NCI-H2171 treated with DMSO at 0.1 percent for 48 hours (cell line): ENCODE data around the gene HSPG2.

Experiments
- DNase-seq: peaks from one replicate; lab custom pipeline; 2025; lab: John Stamatoyannopoulos, UW

The HSPG2 gene

DNA sequence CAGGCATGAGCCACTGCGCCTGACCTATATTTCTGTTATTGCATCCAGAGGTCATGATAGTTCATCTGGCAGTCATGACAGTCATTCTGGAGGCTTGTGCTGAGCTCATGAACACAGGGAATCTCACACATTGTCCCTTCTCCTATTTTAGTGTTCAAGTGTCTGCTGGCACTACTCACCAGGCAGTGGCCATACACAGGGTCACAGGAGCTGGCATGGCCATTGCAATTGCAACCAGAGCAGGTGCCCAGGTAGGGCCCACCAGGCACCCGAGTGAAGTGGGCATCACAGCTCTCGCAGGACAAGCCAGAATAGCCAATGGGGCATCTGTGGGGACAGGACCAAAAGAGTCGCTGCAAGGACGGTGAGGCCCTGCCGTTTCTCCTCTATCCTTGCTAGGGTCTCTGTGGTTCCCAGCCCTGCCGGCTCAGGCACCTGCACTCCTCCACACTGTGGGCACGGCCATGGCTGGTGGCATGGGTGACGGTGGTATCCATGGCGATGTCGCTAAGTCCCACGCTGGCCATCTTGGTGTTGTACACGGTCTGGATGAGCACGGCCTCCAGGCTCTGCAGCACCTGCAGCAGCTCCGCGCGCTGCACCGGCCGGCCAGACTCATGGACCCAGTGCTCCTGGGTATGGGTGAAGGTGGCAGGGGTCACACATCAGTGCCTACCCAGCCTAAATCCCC is 57.0 kb downstream of the HSPG2 start:
- no peak for DNase-seq

DNA sequence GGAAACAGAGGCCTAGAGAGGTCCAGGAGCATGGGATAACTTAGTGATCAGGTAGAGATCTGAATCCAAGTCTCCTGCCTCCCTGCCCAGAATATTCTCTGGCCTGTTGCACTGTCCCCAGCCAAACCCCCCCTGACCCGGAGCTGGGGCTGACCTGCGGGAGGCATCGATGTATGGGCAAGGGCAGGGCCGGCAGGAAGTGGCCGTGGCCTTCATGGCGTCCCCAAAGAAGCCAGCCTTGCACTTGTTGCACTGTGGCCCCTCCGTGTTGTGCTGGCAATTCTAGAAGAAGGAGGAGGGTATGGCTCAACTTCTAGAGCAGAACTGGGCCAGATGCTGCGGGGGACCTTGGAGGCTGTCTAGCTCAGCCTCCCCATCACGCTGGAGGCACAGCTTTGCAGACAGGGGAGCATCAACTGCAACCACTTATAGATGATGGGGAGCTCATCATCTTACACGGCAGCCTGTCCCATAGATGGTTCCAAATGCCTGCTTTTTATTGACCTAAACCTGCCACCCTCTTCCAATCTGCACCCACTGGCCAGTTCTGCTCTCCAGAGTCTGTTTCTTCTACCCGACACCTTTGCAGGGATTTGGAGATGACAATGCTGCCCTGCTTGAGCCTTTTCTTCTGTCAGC is 58.2 kb downstream of the HSPG2 start:
- DNase-seq: no peak

DNA sequence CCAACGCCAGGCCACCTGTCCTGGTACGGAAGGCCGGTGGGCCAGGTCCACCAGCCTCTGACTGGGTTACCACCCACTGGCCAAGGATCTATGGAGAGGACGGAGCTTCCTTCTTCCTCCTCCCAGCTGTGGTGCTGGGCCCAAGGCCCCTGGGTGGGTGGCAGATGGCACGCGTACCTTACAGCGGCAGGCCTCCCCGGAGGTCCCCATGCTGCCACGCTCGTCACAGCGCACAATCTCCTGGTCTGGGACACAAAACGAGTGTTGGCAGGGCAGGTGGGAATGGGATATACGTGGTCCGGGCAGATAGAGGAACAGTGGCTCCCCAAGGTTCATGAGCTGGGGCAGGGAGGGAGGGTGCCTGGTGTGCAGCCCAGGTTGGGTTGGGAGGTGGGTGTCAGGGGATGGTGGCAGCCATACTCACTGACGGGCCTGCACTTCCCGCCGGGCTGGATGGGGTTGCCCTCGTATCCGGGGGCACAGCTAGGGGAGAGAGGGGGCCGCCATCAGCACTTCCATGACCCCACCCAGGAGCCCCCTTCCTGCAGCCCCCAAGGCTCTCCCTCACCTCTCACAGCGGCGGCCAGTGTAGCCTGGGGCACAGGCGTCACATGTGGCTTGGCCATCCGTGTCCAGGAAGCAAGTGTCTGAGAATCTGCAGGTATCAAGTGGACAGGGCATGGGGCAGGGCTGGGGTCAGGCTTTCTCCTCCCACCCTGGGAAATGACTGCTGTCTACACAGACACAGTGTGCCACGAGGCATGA is 58.9 kb downstream of the HSPG2 start:
- no peak for DNase-seq

DNA sequence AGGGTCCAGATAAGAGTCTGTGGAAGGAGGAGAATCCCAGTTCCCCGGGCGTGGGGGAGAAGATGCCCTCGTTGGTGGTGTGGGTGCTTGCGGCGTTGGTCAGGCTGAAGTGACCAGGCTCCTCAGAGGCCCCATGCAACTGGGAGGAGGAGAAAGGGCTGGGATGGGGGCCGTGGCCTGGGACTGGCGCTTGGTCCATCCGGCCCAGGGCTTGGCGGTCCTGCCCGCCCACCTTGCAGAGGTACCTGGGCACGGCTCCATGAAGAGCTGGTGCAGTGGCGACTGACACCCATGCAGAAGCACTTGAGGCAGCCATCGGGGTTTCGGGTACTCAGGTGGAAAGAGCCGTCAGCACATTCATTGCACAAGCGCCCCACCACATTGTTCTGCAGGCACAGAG is 60.8 kb downstream of the HSPG2 start:
- no peak for DNase-seq

DNA sequence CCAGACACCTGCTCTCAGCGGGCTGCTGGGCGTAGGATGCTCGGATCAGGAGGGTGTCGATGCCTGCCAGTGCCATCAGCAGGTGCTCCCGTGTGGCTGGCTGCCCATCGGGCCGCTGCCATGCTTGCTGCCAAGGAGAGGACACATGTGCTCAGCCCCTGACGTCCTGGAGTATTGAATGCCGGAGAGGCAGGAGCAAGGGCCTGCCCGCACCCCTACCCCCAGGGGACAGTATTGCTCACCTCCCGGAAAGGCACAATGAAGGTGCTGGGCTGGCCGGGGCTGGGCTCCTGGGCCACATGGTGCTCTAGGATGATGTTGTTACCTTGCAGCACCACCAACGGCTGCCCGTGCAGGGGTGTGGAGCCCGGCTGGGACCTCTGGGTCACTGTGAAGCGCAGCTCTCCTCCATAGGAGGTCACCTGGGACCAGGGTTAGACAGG is 61.5 kb downstream of the HSPG2 start:
- DNase-seq: peak; percentile 21

DNA sequence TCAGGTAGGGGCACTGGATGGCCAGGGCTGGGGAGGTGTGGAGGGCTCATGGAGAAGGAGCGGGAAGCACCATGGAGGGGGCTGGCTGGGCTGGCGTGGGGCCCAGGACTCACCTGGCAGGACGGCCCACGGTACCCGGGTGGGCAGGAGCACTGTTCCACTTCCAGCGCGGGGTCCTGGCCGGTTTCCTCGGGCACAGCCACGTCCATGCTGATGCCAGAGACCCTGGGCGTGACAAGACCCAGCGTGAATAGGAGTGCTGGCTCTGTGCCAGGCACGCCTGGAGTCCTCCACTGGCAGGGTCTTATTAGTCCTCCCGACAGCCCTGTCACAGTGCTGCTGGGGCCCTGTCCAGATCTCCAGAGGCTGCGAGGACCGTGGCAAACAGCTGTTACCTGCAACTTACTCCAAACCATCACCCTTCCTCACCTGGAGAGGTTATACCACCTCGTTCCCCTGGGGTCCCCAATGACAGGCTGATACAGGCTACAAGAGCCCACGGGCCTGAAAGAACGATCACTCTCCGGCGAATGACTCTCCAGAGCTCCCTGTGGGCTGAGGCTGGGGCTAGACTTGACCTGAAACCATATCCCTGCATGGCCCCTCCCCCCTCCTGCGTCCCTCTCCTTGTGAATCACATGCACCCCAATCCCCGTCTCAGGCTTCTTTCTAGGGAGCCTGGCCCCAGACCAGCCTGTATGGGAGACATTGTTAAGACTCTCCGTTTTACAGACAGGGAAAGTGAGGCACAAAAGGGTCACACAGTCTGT is 62.1 kb downstream of the HSPG2 start:
- DNase-seq: peak; percentile 60

DNA sequence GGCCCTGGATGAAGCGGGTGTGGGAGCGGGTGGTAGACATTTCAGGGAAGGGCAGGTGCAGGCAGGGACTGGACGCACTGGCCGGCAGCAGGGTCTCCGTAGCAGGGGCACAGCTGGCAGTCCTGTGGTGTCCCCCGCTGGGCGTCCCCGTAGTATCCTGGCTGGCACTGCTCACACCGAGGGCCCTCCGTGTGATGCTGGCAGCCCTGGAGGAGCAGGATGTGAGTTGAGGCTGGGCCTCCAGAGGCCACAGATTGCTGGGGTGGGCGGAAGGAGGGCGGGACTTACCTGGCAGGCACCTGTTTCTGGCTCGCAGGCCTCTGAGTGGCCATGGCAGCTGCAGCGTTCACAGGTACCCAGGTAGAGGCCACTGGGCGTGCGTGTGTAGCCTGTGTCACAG is 62.8 kb downstream of the HSPG2 start:
- DNase-seq: peak; percentile 19

DNA sequence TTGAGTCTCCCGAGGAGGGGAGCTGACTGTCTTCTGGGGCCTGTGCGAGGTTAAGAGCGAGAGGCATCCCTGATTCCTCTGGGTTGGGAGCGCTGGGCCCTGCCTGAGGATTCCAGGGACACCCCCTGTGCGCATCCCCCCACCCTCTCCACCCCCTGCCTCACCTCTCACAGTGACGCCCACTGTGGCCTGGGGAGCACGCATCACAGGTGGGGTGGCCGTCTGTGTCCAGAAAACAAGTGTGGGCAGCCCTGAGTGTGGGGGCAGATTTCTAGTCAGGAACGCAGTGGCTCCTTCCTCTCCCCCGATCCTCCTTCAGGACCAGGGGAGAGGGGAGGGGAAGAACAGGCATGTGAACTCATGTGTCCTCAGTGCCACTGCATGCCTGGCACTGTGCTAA is 63.3 kb downstream of the HSPG2 start:
- no peak for DNase-seq

DNA sequence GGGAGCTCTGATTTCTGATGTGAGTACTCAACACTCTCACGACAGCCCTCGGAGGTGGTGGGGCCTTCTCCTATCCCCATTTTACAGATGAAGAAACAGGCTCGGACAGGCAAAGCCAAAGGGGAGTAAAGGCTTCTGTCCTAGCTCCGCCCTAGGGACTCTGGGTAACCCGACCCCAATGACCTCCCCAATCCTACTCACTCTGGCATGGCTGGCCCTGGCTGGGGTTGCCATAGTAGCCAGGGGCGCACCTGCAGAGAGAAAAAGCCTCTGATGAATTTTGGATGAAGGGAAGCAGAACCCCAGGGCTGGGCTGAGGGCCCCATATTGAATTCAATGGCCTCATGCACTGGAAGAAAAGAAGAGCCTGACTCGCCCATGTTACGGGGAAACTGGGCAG is 63.9 kb downstream of the HSPG2 start:
- no peak for DNase-seq

DNA sequence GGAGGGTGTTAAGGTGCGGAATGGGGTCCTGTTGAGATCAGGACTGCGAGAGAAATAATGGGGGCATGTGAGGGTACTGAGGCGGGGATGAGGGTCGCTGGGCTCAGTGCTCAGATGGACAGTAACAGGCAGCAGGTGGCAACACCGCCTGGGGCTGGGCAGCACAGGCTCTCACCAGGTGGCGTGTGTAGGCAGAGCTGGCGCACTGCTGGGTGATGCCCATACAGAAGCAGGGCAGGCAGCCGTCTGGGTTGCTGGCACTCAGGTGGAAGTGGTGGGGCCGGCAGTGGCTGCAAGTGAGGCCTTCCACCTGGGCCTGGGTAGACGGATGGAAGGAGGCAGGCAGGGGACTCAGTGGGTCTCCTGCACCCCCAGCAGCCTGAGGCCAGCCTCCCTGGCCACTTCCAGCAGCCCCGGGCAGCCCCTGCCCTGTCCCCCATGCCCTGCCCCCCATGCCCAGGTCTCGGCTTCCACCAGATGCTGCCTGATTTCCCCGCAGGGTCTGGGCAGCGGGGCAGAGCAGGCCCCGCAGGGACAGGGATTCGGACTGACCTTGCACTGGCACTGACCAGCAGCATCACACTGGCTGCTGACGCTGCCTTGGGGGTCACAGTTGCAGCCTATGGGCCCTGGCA is 64.5 kb downstream of the HSPG2 start:
- no peak for DNase-seq

DNA sequence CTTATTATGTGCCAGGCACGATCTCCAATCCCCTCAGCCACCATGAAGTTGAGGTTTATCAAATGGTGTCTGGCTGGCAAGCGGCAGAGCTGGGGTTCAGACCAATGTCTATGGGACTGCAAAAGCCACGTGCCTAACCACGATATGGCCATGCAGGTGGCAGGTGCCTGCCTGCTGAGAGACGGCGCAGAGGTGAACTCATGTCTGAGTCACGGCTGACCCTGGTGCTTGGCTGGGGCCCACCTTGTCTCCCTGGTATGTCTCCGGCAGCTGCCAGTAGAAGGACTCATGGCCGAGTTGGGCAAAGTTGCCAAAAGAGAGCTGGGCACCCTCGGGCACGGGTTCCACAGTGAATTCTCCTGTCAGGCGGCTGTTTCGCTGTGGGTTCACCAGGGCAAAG is 65.2 kb downstream of the HSPG2 start:
- no peak for DNase-seq

DNA sequence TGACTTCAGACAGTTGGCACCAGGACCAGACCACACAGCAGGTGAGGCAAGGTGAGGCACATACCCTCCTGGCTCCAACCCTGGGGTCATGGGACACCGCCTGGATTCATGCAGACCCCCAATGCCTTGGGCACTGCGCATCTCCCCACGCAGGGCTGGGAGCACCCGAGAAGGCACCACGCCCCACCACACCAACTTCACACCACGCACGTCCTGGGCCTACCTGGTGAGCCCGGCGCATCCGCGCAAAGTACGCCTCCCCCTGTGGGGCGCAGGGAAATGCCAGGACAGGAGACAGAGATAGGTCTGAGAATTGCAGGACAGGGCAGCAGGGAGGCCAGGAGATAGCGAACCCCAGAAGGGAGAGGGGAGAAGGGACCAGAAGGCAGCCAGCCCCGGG is 66.5 kb downstream of the HSPG2 start:
- no peak for DNase-seq

DNA sequence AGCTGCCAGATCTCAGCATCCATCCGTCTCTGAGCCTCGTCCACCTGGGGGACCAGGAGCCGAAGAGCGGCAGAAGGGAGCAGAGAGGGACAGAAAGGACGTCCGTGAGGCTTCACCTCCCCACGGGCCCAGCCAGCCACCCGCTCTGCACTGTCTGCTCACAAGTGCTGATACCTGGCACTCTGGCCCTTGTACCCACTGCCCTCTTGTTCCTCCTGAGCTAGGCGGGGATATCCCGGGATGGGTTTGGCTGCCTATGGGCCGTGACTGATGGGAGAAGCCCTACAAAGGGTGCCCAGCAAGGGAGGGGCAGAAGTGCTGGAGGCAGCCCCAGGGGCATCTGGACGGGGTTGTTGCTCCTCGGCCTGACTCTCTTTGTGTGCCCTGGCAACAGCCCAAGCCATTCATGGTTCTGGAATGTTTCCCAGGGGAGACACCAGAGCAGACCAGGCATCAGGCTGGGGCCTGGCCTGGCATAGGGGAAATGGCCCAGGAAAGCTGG is 67.4 kb downstream of the HSPG2 start:
- peak; percentile 66 for DNase-seq

DNA sequence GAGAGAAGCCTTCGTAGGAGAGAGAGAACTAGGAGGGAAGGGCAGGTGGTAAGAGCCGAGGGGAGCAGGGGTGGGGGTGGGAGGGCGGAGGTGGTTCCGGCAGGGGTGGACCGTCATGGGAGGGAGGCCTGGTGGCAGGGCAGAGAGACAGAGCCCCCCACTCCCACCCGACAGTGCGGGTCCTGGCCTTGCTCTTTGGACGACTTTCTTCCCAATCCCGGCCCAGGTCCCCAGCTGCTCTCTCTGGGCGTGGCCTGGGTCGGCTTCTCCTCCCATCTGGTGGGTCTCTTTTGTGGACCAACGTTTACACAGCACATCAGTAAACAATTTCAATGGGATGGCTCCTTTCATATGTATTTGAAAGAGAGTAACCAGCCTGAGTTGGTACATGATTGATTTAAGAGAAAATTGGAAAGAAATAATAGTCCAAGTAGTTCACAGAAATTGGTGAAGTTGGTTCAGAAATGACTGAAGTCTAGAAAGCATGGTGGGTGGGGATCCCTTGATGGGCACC is 68.1 kb downstream of the HSPG2 start:
- peak; percentile 40 for DNase-seq

DNA sequence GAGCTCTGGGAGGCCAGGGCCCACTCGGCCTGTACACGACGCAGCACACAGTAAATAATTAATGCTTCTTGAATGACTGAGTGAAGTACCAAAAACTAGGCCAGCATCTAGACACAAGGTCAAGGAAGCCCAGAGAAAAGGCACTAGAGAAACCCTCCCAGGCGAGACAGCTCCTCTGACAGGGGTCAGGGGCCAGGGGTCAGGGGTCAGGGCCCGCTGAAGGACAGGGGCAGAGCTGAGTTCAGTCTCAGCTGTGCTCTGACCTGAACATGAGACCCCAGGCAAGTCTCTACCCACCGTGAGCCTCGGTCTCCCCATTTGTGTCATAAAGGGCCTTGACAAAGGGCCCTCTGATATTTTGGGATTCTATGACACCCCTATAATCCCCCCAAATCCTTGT is 68.6 kb downstream of the HSPG2 start:
- DNase-seq: no peak

DNA sequence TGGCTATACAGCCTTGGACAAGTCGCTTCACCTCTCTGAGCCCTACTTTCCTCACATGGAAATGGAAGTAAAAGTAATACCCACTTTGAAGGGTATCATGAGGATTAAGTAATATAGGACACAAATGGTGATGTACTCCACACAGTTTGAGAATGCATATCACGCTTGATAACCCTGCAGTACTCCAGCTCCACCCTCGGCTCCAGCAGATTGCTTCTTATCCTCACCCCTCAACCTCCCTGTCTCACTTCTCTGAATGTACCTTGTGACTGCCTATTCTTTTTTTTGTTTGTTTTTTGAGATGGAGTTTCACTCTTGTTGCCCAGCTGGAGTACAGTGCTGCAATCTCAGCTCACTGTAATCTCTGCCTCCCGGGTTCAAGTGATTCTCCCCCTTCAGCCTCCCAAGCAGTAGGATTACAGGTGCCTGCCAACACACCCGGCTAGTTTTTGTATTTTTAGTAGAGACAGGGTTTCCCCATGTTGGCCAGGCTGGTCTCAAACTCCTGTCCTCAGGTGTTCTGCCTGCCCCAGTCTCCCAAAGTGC is 69.6 kb downstream of the HSPG2 start:
- no peak for DNase-seq

DNA sequence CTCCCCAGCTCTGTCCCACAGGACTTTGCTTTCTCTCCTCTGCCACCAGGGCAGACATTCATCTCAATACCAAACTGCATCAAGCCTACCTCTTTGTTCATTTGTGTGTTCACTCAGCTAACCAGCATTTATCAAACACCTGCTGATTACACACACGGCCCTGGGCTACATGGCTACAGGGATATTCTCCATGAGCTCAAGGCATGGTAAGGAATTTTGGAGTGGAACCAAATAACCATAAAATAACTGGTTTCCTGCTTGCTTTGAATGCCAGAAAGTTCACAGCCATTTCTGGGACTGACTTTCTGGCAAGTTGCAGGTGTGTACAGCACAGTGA is 70.4 kb downstream of the HSPG2 start:
- no peak for DNase-seq

DNA sequence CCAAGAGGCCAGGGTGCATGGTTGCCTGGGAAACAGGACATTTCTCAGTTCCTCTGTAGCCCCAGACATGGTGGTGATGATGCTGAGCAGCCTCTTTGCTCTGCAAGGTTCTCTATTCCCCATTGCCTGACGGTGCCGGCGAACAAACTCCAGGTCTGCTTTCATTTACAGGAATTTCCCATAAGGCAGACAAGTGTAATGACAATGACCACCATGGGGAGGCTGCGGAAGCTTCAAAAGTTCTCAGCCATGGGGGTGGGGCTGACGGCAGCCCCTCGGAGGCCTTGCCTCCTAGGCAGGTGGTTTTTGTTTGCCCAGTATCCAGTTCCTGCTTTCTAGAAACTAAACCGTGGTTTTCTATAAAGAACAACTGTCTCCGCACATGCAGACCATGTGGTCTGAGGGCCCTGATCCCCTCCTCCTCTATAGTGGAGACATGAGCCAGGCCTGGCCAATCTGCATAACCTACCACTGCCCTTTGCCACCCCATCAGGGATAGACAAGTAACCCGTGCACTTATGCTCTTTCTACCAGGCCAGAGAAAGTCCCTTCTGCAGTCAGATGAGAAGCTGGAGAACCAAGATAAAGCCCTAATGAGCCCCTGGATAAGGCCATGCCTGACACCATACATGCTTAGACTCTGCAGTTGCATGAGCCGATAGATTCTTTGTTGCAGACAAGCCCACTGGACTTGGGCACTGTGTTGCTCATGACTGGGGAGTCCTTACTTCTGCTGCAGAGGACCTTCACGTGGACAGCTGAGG is 71.0 kb downstream of the HSPG2 start:
- peak; percentile 42 for DNase-seq

DNA sequence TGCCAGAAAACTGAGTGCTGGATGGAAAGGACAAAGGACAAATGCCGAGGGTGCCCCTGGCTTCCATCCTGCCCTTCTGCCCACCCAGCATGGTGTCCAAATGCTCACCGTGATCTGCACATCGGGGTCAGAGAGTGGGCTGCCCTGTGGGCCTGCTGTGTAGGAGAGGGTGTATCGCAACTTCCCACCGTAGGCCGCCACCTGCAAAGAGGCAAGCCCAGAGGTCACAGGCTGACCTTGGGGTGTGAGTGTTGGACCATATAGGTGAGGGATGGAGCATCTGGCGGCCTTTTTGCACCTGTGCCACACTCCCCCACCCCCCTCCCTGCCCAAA is 71.5 kb downstream of the HSPG2 start:
- no peak for DNase-seq

DNA sequence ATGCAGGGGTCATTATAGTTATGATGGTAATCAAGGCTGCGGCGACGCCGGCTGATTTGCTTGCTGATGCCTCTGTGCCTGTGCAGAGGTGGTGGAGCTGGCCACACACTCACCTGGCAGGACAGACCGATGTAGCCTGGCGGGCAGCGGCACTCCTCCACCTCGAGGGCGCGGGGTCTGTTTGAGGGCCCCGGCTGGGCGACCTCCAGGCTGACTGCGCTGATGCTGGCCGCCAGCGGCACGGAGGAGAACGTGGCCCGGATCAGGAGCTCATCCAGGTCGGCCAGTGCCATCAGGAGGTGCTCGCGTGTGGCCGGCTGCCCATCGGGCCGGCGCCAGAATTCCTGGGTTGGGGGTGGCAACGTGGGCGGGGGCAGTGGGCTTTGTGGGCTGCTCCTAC is 72.4 kb downstream of the HSPG2 start:
- no peak for DNase-seq

DNA sequence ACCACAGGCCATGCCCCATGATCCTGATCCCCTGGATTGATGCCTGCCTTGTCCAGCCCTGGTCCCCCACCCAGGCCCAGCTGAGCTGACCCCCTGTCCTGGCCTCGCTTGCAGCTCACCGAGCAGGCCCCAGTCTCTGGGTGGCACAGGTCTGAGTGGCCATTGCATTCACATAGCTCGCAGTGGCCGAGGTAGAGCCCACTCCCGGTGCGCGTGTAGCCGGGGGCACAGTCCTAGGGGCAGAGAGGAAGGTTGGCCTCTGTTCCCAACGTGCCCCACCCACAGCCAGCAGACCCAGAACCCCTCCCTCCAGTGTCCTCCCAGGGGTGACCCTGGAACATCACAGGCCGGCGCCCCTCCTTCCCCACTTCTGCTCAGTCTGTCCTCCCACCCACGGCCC is 73.1 kb downstream of the HSPG2 start:
- DNase-seq: no peak
